ENCODE results near the gene TNNI2.
A peak's percentile ranks its signal among the peaks of the same experiment; 100 is the strongest.

Gene TNNI2

DNA sequence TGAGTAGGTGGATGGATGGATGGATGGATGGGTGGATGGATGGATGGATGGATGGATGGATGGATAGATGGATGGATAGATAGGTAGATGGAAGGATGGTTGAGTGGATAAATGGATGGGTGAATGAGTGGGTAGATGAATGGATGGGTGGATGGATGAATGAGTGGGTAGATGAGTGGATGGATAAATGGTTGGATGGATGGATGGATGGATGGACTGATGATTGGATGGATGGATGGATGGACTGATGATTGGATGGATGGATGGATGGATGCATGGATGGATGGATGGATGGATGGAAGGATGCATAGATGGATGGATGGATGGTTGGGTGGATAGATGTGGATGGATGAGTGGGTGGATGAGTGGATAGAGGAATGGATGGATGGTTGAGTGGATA lies 17.2 kb upstream of the TNNI2 start:
- DNase-seq (ENCODE audit: low spot score) = no peak

DNA sequence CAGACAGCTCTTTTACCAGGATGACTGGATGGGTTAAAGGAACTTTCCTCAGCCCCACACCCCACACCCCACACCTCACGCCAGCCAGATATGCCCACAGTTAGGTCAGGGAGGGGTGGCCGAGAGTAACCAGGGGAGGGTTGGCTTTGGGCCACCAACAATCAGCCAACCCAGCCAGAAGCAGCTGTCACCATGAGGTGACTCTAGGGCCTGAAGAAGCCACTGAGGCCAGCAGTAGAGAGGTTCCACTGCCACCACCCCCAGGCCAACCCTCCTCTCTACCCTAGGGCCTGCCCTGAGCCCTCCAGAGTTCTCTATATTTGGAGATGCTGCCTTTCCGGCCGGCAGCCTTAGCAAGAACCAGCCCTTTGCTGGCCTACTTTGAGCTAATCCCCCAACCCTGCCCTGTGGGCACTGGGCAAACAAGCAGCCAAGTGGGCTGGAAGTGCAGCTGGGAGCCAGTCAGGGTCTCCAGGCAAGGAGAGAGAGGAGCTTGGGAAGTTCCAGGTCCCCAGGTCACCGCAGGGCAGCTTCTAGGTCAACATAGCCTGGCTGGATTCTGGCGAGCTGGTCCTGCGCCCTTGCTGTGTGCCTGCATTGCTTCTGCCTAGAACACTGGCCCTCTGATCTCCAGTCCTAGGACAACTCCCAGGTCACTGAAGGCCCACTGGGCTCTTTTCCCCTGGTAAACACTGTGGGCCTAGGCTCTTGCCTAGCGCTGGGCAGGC lies 16.0 kb upstream of the TNNI2 start:
- DNase-seq (ENCODE audit: low spot score) = no peak

DNA sequence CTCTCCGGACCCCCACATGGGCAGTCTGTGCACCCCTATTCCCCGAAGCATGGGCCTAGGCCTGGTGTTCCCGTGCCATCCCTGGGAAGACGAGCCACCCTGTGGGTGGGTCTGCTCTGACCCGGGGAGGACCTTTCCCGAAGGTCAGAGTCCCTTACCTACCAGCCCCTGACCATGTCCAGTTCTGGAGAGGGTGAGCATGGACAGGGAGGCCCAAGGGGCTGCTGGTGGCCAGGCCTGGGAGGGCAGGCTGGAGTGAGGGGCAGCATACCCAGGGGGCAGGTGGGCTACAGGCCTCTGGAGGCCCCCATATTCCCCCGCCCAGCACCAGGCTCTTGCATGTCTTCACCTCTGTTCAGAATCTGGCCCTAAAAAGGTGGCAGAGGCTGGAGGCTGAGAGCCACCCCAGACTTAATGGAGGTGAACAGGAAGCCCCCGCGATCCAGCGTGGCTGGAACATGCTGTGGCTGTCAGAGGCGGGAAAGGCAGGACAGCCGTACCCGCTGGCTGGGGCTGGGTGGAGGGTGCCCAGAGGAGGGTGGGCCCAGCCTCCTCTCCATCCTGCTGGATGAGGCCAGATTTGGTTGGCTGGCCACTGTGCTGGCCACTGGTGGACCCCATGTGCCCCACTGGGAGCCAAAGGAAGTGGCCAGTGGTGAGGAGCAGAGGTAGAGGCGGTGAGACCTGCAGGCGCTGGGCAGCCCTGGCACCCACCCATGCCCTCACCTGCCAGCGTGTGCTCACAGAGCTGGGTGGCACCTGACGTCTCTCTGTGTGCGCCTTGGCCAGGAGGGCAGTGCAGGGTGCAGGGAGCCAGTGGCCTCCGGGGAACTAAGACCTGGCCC lies 15.2 kb upstream of the TNNI2 start:
- DNase-seq (ENCODE audit: low spot score) = no peak

DNA sequence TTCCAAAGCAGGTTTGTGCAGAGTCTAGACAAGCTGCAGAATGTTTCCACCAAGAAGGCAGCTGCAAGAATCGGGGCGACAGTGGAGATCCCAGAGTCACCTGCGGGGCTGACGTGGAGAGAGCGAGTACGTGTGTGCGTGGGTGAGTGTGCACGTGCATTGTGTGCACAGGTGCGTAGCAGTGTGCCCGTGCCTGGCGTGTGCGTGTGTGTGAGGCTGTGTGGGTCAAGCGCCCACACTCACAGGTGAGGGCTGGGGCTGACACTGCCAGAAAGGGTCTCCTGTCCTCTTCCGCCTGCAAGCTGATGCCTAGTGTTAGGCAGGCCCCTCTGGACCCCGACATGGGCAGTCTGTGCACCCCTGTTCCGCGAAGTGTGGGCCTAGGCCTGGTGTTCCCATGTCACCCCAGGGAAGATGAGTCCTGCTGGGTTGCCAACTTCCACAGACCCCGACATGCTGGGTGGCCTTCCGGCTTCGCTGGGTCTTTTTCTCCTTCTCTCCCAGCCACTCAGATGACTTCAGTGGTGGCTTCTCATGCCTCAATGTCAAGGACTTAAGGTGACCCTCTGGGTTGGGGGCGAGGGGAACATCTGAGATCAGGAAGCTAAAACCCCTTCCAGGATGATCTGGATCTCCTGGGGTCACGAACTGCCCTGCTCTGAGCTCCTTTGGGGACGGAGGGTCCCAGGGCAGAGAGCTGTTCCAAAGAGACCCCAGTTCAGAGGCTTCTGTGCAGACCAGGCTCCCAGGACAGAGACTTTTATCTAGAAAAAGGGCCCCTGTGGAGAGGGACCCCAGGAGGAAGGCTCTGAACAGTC lies 14.4 kb upstream of the TNNI2 start:
- no peak for DNase-seq (ENCODE audit: low spot score)

DNA sequence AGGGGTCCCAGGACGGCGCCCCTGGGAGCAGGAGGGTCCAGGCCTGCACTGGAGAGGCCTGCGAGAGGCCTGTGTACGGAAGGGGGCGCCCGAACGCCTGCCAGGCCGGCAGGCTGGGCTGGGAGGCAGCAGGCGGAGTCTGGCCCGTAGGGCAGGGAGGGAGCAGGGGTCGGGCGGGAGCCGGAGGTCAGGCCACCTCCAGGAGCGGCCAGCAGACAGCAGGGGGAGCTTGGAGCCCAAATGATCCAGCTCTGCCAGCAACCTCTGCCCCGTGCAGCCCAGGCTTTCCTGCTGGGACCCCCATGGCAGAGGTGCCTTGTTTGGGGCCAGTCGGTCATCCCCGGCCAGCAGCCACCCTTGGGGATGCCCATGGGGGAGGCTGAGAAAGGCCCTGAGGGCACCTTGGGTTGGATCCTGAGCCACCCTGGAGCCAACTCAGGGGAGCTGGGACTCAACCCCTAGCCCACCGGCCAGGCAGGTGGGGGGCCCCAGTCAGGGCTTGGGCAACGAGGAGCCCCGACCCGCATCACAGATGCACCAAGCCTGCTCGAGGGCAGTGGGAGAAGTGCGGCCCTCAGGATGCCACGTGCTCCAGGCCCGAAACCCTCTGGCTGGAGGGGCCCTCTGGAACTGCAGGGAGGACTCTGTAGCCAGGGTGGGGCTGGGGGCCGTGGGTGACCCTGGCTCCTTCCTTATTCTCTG lies 13.6 kb upstream of the TNNI2 start:
- DNase-seq (ENCODE audit: low spot score) = peak; percentile 96

DNA sequence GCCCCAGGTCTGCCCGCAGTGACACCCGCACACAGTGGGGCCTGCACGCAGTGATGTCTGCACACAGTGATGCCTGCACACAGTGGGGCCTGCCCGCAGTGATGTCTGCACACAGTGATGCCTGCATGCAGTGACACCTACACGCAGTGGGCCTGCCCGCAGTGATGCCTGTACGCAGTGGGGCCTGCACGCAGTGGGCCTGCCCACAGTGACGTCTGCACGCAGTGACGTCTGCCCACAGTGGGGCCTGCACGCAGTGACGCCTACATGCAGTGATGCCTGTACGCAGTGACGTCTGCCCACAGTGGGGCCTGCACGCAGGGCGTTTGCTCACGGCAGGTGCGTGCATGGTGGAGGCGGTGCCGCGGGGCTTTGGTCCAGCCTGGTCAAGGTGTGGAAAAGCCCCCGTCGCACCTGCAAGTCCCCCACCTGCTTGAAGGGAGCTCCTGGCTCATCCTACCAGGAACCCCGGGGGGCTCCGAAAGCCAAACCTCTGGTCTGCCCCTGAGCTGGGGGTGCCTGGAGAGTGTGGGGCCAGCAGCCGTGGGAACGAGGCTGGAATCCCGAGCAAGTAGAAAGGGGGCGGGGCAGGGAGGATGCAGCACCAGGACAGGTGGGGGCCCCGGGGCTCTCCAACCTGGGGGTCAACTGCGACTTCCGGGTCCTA lies 12.9 kb upstream of the TNNI2 start:
- no peak for DNase-seq (ENCODE audit: low spot score)

DNA sequence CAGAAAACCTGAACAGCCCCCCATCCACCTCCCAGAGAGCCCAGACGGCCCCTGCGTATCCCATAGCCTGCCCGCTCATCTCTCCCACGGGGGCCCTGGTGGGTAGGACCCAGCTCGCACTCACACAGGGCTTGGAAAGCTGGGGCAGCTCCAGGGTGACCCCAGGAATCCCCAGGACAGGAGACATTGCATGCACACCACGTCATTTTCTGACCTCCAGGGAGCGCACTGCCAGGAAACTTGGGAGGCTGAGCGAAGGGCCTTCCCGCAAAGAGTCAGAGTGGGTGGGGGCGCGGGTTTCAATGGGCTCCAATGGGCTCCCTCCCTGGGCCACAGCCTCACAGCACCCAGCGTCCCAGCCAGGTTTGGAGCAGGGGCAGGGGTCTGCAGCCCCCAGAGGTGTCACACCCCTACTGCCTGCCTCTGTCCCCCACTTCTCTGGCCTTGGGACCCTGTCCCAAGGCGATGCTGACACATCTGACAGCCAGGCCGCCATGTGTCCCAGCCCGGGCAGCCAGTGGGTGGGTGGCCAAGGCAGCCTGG lies 12.2 kb upstream of the TNNI2 start:
- no peak for DNase-seq (ENCODE audit: low spot score)

DNA sequence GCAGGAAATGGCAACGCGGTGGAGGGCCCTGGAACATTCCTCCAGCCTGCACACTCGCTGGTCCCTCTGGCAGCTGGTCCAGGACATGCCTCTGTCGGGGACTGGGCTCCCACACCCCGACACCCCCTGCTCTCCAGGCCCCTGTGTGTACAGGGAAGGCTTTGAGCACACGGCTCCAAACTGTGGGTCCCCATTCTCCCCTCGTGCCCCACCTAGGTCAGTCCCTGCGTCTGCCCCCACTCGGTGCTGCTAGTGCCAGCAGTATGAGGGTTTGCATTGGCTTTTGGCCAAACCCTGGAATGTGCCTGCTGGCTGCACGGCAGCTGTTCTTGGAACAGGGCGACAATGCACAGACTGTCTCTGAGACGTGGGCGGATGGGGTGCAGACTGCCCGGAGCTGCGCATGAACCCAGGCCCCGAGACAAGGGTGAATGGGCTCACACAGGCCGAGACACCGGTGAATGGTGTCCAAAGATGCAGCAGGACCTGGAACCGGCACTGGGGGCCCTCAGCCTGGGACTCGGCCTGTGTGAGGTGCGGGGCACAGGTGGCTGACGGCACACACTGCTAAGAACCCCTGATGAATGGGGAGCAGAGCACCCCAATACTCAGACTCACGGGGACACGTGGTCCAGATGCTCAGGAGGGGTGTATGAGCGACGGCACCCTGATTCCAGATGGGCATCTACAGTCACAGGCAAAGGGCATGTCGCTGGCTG lies 11.5 kb upstream of the TNNI2 start:
- DNase-seq (ENCODE audit: low spot score) = no peak

DNA sequence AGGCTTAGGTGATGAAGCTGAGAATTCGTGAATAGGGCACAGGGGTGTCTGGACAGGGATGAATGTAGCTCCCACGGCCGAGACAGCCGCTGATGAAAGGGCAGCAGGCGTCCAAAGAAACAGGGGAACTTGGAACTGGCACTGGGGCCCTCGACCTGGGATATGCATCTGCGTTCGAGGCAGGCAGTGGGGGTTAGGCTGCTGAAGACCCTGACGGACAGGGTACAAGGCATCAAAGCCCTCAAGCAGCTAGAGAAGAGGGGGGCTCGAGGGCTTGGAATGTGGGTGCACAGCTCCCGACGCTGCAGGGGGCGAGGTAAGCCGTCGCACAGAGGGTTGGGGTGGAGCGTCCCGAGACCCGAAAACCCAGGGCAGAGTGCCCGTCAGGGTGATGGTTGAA lies 10.8 kb upstream of the TNNI2 start:
- no peak for DNase-seq (ENCODE audit: low spot score)

DNA sequence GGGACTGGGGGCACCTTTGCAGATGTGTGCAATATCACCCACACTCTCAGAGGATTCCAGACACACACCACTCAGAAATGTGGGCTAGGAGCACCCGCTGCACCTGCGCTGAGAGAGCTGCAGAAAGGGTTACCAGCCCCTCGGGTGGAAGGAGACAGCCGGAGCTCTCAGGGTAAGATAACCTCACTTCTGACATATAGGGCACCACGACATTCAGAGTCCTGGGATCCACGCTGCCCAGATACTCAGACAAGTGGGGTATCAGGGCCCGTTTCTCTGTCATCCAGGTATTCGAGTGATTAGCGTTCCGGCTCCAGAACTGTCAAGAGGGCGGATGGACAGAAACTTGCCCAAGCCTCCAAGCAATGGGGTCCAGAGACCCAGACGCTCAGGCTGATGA lies 10.2 kb upstream of the TNNI2 start:
- no peak for DNase-seq (ENCODE audit: low spot score)

DNA sequence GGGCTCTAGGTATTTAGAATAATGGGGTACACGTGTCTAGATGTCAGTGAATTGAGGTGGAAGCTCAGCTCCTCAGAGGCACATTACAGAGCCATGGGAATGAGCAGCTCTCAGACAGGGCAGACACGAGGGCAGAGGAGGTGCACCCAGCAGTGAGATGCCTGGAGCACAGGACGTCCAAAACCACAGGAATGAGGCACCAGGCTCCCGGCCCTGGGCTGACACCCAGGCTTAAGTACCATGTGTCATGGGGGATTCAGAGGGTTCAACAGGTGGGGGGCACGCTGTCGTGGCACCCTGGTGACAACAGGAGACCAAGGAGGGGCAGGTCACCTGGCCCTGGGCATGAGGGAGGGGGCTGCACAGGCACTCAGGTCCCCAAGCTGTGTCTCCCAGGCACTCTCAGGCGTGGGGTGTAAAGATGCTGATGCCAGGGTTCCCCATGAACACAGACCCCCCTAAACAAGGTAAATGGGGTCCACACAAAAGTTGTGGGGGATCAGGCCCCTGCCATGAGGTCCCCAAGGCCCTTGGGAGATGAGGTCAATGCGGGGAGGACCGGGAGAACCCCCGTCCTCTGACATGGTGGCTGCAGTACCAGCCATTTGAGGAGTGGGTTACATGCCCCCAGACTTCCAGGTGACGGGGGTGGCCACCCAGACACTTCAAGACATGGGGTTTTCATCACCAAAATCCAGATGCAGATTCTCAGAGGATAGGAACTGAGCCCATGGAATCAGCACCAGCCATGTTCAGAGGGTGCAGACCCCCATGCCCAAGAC lies 9.6 kb upstream of the TNNI2 start:
- DNase-seq (ENCODE audit: low spot score) = no peak

DNA sequence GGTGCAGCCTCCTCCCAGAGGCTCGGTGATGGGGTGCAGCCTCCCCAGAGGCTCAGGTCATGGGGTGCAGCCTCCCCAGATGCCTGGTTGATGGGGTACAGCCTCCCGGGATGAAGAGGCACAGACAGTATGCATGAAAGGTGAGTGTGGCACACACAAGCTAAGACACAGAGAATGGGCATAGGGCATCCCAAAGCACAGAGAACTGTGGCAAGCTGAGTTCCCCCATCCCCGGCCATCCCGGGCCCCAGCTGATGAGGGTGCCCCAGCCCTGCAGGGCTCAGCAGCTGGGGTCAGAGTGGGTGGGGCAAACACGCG lies 8.8 kb upstream of the TNNI2 start:
- no peak for DNase-seq (ENCODE audit: low spot score)

DNA sequence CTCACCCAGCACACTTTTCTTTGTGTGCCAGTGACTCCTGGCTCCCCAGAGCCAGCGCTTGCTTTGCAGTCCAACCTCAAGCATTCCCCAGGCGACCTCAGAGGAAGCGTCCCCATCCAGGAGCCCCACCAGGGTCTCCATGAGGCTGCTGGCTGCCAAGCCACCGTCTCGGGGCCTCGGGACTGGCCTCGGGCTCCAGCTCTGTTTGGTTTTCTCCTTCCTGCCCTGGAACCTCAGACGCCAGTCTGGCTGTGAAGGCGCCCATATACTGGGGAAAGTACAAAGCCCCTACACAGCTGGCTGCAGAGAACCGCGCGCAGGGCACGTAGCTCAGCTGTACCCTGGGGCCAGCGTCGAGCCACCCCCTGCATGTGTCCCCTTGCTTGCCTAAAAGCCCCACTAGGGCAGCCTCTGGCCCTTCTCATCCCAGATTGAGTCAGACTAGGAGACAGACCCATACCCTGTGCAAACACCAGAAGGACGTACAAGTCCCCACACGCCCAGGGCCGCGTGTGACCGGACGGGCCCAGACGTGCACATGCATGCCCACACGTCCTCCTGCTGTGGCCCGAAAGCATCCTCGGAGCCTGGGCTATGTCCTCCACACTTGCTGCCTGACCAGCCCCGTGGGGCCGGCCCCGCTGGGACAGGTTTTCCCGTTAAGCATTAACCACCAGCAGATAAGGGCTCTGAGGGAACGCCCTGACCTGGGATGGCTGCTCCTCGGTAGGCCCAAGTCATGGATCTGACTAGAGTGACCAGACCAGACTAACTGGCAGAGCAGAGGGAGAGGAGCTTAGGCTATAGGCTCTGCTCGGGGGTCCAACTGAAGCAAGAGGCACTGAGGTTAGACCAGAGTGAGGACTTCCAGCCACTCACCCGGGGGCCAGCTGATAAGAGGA lies 8.2 kb upstream of the TNNI2 start:
- no peak for DNase-seq (ENCODE audit: low spot score)

DNA sequence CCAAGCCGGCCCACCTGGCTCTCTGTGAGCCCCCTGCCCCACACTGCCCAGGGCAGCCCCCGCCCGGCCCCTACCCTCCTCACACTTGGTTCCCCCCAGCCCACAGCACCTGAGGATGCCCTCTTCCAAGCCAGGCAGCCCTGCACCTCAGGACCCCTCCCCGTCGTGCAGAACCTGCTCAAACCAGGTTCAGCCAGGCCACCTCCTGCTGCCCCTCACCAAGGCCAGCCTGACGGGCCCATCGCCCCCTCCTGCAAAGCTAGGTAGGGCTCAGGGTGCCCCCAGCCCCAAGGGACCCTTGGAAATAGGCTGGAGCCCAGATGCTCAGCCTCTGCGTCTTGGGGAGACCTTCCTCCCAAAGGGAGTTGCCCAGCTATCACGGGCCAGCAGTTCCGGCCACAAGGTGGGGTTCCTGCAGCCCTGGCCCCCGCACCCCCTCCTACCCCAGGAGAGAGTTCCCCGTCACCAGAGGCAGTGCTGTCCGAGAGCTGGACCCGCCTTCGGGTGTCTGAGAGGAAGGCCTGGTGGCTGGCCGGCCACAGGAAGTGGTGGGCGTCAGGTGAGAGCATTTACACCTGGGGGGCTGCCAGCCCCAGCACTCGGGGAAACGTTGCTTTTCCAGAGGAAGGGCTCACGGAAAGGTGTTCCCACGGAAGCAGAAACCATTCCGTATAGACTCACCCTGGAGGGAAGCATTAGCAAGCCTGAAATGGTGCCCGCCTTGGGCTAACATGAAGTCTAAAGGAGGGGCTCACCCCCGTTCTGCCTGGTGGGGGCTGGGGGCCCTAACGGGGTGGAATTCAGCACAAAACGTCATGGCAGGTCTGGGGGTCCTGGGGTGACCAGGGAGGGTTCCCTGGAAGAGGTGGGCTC lies 7.2 kb upstream of the TNNI2 start:
- DNase-seq (ENCODE audit: low spot score) = no peak

DNA sequence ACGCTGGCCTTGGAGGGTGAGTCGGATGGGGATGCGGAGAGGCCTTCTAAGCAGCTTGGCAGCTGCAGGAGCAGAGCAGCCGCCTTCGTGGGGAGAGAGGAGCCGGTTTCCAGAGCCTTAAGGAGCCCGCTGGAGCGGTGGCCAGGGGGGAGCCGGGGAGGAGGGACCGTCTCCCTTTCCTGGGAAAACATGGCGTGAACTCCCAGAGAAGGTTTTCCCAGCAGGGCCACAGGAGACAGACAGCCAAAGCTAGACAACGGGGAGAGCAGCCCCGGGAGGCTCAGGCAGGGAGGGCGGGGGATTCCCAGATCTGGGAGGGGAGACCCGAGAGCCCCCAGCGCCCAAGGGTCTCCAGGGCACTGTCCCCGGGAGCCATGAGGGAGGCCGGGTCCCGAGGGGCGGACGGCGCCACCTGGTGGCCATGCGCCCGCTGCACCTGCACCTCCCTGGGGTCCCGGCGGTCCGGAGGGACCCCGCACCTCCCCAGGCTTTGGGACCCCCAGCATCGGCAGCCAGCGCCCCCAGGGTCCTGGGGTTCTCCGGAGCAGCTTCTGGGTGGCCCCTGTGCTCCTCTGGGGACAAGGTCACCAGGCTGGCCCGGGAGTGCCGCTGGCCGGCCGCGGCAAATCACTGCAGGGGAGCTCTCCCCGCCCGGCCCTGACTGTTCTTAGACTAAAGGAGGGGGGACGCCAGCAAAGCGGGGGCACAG lies 6.4 kb upstream of the TNNI2 start:
- DNase-seq (ENCODE audit: low spot score) = peak; percentile 89

DNA sequence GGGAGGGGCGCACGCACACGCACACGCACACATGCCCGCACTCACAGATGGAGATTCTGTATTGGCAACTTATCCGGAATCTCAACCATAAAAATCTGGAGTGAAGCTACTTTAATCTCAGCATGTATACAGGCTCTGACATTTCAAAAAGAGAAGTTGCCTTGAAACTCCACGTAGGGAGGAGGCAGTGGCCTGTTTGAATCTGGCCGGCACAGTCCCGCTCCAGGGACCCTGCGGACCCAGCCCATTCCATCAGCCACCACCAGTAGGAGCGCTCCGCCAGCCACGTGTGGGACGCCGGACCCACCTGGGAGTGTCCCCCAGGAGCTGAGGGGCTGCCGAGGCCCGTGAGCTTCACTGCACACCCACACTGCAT lies 5.9 kb upstream of the TNNI2 start:
- DNase-seq (ENCODE audit: low spot score) = no peak

DNA sequence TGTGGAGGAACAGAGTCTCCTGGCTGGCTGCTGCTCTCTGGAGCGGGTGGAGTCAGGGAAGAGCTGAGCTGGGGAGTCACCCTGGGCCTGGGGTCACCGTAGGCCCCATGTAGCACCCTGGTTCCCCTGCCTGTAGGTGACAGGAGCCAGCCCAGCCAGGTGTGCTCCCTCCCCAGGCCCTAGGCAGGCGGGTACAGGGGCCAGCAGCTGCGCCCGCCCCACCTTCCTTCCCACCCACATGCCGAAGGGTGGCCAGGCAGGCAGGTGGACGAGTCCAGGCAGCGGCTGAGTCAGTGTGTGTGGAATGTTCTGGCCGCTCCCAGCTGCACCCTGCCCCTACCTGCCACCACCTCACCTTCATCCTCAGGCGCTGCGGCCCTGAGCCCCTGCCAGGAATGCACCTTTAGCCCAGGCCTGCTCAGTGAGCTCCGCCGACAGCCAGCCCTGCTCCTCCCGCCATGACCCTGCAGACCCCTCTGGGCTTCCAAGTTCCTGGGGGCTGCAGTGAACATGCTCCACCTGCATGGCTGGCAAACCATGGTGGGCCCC lies 4.6 kb upstream of the TNNI2 start:
- no peak for DNase-seq (ENCODE audit: low spot score)

All from ecto neural progenitor cell (in vitro differentiated cells).